NCI-H146 treated with DMSO at 0.1 percent for 48 hours (cell line): Measurements from ENCODE around the gene WDR4.
"Not testable (repeated sequence)": the region's sequence is repeated elsewhere in the genome, so short reads cannot be mapped to it uniquely, and the experiment has no call there.

ENCODE experiments used
- DNase-seq: peaks from one replicate; lab custom pipeline; 2025; ENCODE audit not compliant: unreplicated experiment; lab: John Stamatoyannopoulos, UW

WDR4 gene, protein sequence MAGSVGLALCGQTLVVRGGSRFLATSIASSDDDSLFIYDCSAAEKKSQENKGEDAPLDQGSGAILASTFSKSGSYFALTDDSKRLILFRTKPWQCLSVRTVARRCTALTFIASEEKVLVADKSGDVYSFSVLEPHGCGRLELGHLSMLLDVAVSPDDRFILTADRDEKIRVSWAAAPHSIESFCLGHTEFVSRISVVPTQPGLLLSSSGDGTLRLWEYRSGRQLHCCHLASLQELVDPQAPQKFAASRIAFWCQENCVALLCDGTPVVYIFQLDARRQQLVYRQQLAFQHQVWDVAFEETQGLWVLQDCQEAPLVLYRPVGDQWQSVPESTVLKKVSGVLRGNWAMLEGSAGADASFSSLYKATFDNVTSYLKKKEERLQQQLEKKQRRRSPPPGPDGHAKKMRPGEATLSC

DNA sequence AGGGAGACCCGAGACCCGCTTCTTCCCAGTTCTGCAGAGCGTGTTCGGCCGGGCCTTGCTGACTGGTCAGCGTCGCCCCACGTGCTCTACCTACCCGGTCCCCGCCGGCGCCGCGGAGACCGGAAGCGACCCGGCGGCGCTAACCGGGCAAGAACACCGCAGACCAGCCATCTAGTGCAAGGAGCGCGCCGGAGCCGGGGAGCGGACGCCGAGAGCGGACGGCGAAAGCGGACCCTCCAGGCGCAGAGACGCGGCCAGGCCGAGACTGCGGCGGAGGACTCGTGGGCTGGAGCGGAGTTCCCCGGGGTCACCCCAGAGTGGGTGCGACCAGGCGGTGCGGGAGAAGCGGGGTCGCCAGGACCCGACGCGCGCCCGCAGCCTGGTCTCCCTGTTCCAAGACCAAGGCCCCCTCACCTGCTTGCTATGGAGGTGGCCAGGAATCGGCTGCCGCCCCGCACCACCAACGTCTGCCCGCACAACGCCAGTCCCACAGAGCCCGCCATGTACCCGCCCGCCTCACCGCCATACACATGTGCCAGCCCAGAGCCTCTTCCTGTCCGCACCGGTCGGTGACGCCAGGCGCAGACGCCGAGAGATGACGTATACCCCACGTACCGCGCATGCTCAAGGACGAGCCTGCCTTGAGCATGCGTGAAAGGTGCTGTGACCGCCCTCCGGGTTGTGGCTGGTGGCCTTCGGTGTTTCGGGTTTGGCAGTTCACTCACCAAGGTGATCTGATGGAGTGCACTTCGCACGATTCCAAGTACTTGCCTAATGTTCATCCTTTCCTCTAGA lies at the start of gene WDR4:
WDR4 (minus strand) TSS at position 547 of the 795 bp plus-strand sequence; CDS start at position 503, 44 bp downstream.
- DNase-seq, result peak; percentile 74

DNA sequence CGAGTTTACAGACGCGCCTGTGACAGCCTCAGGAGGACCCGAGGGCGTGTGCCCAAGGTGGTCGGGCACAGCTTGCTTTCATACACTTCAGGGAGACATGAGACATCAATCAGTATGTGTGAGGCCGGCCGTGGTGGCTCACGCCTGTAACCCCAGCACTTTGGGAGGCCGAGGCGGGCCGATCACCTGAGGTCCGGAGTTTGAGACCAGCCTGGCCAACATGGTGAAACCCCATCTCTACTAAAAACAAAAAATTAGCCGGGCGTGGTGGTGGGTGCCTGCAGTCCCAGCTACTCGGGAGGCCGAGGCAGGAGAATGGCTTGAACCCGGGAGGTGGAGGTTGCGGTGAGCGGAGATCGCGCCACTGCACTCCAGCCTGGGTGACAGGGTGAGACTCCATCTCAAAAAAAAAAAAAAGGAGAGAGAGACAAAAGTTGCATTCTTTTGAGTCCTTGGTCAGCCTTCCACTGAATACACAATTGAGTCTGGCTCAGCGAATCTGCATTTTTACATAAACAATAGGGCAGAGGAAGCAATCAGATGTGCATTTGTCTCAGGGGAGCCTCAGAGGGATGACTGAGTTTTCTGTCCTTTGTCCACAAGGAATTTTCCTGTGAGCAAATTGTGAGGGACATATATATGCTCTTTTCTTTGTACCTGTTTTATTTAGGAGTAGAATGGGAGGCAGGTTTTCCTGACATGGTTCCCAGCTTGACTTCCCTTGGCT lies 48.3 kb upstream of the WDR4 start:
- DNase-seq, result not testable (repeated sequence)

DNA sequence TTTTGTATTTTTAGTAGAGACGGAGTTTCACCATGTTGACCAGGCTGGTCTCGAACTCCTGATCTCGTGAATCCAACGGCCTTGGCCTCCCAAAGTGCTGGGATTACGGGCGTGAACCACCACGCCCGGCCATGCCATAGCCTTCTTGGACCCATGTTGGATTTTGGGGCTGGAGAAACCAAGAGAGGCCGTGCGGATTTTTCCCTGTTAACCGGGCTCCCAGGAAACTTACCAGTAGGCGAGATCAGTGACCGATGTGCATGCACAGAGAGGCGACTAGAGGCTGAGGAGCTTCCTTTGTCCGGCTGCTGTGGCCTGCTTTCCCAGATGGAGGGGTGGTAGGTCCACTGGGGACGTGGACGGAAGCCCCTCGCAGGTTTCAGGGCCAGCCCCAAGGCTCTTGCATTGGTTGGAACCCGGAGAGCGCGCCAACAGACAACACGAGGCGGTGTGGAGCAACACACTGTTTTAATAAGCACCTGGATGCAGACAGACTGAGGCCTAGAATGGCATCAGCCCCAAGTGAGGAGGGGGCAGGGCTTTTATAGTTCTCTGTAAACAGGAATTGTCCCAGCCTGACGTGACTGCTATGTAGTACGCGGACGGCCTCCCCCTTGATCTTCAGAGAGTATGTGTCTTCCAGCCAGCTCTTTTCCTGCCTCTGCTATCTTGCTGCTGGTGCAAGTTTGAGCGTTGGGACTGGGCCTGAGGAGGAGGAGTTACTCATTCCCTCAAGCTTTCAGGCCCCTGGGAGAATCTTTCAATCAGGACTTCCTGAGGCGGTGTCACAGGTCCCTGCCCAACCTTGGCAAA lies 46.0 kb upstream of the WDR4 start, which contains the start of gene ERVH48-1:
ERVH48-1 (minus strand) TSS at position 517 of the 813 bp plus-strand sequence. CDS start 6,624 bp downstream, outside the sequence.
- no peak for DNase-seq

DNA sequence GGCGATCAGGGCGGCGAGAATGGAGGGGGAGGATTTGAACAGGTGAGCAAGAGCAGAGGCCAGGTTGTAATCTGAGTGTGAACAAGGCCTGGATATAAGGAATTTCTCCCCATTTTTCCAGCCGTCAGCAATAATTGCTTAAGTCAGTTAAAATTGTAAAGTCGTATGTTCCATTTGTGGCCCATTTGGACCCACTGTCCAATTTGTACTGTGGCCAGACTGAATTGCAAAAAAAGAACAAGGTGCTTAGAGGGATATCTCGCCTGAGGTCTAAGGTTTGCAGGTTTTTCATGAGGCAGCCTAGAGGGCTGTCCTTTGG lies 45.1 kb upstream of the WDR4 start:
- no peak for DNase-seq

DNA sequence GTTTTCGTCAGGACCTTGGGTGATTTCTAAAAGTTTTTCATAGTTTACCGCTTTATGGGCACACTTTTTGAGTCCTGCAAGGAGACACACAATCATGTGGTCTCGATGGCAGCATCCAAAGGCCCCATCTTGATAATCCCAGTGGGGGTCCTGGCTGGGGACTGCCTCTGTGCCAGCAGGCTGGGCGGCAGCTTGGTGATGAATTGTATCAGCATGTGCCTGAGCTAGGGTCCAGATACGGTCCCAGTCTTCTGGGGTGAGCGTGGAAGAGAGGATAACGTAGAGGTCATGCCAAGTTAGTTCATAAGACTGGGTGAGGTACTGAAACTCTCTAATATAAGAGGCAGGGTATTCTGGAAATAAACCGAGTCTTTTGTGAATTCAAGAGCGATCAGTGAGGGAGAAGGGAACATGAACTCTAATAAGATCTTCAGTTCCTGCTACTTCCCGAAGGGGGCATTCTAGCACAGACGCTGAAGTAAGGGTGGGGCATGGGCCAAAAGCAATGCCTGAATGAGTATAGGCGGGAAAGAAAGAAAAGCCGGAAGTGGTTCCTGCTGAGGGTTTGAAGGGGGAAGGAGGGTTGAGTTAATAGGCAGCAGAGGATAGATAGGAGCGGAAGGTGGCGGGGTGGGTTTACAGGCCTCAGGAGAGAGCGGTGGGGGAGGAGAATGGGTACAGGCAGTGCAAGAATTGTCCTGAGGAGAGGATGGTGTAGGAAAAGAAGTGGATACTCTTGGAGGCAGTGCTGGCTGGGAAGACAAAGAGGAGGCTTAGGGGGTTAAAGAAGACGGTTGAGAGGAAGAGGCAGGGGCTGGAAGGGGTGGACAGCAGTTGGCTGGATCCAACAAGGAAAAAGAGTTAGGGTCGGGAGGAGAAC lies 44.5 kb upstream of the WDR4 start:
- peak; percentile 84 for DNase-seq

DNA sequence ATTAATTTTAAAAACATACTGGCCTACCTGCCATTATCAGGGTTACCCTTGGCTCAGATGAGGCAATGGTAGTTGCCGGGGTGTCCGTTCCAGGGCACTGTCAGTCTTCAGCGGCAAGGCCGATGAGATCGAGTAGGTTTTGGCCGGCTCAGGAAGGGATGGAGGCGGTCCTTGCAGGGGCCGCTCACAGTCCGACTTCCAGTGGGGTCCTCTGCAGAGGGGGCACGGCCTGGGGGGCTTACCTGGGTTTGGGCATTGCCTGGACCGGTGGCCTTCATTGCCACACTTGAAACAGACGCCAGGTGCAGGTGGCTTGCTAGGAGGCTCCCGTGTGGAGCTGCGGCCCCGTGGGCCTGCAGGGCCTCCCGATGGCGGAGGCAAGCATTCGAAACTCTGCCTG lies 43.6 kb upstream of the WDR4 start:
- DNase-seq, result no peak

DNA sequence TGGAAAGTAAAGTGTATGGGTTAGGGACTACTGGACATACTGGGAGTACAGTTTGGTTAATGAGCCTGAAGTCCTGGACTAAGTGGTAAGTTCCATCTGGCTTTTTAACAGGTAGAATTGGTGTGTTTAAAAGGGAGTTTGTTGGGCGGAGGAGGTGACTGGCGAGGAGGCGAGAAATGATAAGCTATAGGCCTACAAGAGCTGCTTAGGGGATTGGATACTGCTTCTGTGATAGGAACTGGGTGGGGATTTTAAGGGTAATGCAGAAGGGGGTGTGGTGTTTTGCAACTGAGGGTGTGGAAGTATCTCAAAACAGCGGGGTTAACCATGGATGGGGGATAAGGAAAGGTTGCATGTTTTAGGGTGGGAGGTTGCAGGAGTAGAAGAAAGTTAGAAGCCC lies 42.6 kb upstream of the WDR4 start:
- no peak for DNase-seq

DNA sequence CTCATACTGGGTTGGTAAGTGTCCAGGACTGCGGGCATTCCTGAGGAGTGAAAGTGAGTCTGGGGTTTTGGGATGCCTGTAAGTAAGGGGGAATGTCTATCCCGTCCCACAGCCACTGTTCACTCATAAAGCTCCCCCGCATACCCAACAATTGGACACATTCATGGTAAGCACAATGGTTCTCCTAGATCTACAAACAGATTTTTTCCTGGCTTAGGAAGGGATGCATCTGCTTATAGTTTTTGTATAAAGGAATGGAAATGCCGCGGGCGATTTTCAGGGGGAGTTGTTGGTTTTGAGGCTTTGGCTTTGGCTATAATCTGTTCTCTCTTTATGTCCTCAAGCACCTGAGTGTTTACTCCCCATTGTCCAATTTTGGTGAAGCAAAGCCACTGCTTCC lies 39.0 kb upstream of the WDR4 start:
- peak; percentile 70 for DNase-seq

DNA sequence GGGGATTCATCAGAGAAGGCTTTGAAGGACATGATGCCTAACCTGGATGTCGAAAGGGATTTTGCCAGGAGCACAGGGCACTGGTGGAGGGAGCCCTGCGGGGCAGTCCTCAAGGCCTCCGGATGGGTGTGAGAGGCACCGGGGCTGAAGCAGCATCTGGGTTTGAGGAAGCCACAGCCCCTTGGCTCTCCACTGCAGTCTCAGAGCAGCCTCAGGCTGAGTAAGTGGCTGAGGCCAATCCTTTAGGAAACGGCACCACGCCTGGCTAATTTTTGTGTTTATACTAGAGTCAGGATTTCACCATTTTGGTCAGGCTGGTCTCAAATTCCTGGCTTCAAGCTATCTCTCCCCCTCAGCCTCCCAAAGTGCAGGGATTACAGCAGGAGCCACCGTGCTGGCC lies 34.1 kb upstream of the WDR4 start:
- no peak for DNase-seq

DNA sequence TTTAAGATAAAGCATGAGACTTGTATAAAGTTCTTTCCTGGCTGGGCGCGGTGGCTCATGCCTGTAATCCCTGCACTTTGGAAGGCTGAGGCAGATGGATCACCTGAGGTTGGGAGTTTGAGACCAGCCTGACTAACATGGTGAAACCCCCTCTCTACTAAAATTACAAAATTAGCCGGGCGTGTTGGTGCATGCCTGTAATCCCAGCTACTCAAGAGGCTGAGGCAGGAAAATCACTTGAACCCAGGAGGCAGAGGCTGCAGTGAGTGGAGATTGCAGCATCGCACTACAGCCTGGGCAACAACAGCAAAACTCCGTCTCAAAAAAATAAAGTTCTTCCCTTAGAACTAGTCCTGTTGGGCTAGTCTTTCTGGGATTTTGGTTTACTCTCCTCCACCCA lies 32.6 kb upstream of the WDR4 start:
- not testable (repeated sequence) for DNase-seq

DNA sequence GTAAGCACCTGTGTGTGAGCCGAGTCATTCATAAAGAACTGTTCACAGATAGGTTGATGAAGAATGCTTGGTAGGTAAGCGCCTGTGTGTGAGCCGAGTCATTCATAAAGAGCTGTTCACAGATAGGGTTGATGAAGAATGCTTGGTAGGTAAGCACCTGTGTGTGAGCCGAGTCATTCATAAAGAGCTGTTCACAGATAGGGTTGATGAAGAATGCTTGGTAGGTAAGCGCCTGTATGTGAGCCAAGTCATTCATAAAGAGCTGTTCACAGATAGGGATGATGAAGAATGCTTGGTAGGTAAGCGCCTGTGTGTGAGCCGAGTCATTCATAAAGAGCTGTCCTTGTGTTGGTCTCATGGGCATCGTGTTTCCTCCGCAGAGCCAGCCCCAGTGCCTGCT lies 29.1 kb upstream of the WDR4 start:
- not testable (repeated sequence) for DNase-seq

DNA sequence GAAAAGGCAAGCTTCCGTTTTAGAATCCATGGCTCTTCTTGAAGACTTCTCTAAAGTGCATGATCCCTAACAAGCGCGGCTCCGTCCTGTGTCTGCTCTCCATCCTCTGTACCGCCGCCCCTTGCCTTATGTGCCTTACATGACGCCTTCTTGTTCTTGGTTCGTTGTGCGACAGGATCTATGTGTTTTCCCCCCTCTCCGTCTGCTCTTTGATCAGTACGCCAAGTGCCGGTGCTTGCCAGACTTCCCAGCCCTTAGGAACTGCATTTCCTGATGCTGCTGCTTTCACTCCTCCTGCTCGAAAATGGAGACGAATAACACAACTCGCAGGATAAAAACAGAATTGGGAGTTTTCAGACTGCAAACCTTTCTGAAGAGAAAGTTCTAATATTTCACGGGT lies 26.9 kb upstream of the WDR4 start:
- DNase-seq, result no peak

DNA sequence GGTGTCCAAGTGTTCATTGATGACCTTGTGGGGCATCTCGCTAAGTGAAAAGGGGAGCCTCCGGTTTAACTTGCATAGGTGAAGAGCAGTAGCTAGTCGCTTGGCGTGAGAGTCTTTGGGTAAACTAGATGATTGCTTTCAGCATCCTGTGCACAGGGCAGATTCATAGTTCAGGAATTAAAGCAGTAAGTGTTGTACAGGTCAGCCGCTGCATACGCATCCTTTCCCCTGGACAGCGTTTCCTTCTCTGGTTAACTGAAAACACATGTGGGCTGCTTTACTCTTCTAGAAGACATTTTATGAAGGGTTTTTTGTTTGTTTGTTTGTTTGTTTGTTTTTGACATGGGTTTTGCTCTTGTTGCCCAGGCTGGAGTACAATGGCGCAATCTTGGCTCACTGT lies 25.9 kb upstream of the WDR4 start:
- no peak for DNase-seq

DNA sequence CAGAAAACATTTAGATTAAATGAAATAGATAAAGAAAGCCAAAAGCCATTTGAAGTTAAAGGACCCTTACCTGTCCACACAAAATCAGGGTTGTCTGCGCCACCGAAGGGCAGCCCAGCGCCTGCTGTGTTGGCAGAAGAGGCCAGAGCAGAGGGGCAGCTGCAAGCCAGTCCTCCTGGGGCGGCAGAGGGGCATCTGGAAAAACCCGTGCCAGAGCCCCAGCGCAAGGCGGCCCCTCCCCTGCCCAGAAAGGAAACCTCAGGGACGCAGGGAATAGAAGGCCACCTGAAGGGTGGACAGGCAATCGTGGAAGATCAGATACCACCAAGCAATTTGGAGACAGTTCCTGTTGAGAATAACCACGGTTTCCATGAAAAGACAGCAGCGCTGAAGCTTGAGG lies 24.5 kb upstream of the WDR4 start:
- no peak for DNase-seq

DNA sequence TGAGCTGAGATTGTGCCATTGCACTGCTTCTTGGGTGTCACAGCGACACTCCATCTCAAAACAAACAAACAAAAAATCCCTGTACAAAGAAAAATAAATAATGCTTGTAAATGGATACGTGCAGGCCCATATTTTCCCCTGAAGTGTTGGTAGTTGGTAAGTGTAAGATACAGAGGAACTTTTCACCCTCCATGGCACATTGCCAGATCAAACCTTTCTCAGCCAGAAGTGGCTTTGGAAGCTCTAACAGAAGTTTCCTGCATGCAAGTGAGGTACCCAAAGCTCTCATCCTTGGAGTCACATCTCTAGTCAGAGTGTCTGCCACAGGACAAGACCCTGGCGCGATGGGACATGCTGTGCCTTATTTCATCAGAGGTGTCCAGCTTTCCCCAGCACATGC lies 21.1 kb upstream of the WDR4 start:
- DNase-seq, result no peak

DNA sequence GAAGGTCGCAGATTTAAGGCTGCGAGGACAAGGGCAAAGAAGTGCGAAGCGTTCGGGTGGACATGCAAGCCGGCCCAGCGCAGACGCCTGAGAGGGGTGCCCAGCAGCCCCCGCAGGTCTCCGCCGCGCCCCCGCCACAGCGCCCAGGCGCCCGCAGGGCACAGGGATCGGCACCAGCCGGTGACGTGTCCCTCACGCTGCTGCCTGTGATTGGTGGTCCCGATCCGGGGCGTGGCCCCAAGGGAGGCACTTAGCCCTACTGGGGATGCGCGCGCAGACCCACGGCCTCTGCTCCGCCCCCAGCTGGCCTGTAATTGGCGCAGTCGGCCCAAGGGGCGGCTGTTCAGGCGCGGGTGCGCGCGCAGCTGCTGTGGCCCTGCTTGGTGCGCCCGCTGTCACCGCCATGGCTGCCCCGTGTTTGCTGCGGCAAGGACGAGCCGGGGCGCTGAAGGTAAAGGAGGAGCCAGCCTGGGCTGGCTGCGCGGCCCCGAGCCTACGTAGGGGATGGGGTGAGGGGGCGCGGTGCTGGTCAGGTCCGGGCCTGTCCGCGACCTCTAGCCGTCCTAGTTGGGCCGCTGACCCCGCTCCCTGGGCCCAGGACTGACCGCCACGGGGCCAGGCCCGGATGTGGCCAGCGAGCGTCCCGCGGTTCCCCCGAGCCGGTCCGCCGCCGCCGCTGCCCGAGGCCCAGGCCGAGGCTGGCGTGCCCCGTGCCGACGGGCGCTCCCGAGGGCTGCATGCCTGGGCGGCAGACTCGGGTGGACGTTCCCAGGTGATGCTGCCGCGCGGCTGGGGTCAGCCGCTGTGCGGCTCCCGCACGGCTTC lies 13.8 kb upstream of the WDR4 start, which contains the start of gene NDUFV3:
NDUFV3 (plus strand) TSS at position 379 of the 825 bp plus-strand sequence; CDS start at position 404, 25 bp downstream.
- DNase-seq, result peak; percentile 91

DNA sequence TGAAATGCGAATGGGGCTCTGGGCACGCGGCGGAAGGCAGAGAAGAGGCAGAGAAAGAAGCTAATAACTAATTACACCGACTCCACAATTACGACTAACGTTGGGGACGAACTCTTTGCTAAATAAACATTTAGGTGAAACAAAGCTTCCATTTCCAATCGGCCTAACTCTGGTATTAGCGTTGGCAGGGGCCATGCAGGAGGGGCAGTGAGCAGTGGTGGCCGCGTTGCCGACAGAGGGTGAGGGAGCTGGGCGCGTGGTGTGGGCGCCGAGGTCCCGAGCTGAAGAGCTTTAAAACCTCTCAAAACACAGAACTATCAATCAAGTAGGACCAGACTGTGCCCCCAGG lies 13.2 kb upstream of the WDR4 start:
- DNase-seq, result peak; percentile 58

DNA sequence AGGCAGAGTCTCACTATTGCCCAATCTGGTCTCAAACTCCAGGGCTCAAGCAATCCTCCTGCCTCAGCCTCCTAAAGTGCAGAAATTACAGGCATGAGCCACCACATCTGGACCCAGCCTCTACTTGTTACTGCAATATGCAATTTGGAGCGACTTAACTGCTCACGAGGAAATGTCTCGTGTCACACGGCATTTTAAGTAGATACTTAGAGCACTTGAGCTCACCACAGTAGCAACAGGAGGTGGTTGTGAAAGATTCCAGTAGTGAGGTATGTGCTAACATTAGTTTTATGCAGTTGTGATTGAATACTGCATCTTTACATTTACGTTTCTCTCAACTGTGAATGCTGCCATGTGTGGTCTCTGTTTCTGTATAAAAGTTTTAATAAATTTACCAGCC lies 8.0 kb upstream of the WDR4 start:
- no peak for DNase-seq

DNA sequence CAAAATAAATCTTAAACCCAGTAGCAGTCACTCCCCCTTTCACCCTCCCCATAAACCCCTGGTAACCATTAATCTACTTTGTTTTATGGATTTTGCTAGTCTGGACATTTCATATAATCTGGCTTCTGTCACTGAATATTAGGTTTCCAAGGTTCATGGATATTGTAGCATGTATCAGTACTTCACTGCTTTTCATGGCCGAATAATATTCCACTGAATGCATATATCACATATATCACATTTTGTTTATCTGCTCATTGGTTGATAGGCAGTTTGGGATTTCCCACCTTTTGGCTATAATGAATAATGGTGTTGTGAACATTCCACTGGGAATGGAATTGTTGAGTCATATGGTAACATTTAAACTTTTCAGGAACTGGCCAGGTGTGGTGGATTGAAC lies 4.6 kb upstream of the WDR4 start:
- no peak for DNase-seq
